ENCODE measurements around the gene FBLN7.

FBLN7 gene

GRCh38 chr2:112230371-112230770 lies 92.2 kb downstream of the FBLN7 start:
- TF ChIP-seq POLR2AphosphoS5 (IDR thresholded peaks at IDR 0.05; ENCODE audit: low read depth, low read length) (no peak), TAF1 (IDR thresholded peaks at IDR 0.05; ENCODE audit: borderline replicate concordance, insufficient read depth, low read length) (no peak), REST (IDR thresholded peaks at IDR 0.05; ENCODE audit: insufficient read depth in 1 of 2, low read depth in 2 of 2, low read length in 2 of 2) (no peak), SIN3A (IDR thresholded peaks at IDR 0.05; ENCODE audit: borderline replicate concordance, insufficient read depth, low read length) (no peak), FOXP2 (optimal IDR thresholded peaks at IDR 0.05; ENCODE audit: borderline replicate concordance, extremely low read depth, extremely low read length, insufficient read depth) (no peak)
